Keratinocyte (primary cell): Measurements from ENCODE around the gene ADCY10.

ENCODE experiments used
- CTCF ChIP-seq, 3 experiments: IDR thresholded peaks in 1 of 3; conservative IDR thresholded peaks in 1 of 3; optimal IDR thresholded peaks in 1 of 3; 2 replicates in 2 of 3; 3 replicates in 1 of 3; pipeline versions ENCODE3 to v1.5.1; 2011; ENCODE audit warnings: low read length in 3 of 3, mild to moderate bottlenecking in 3 of 3, moderate library complexity in 2 of 3, control low read depth in 1 of 3, inconsistent platforms in 1 of 3; ENCODE audit not compliant: insufficient read depth in 2 of 3; ENCODE audit errors: extremely low read depth in 1 of 3
- EZH2 ChIP-seq: IDR thresholded peaks from one replicate; pipeline ENCODE4 v1.6.1; 2012; ENCODE audit warnings: inconsistent platforms, mild to moderate bottlenecking, low read length, moderate library complexity

- no peak for TF ChIP-seq EZH2
- TF ChIP-seq CTCF (optimal IDR thresholded peaks at IDR 0.05 in 1 of 3, IDR thresholded peaks at IDR 0.05 in 1 of 3, conservative IDR thresholded peaks at IDR 0.05 in 1 of 3; ENCODE audit: extremely low read depth in 1 of 3, insufficient read depth in 2 of 3, low read length in 3 of 3): no peak
Observed at GRCh38 chr1:167861664-167862381, 52.1 kb downstream of the ADCY10 start.
